HG03039 (cell line): ENCODE data around the gene CNIH1.

Experiments used
- ATAC-seq: cut with Tn5 transposase; IDR thresholded peaks from one replicate; pipeline ENCODE4 v1.9.1; 2021; ENCODE audit warnings: mild to moderate bottlenecking, moderate library complexity; ENCODE audit not compliant: unreplicated experiment

CNIH1 gene

DNA sequence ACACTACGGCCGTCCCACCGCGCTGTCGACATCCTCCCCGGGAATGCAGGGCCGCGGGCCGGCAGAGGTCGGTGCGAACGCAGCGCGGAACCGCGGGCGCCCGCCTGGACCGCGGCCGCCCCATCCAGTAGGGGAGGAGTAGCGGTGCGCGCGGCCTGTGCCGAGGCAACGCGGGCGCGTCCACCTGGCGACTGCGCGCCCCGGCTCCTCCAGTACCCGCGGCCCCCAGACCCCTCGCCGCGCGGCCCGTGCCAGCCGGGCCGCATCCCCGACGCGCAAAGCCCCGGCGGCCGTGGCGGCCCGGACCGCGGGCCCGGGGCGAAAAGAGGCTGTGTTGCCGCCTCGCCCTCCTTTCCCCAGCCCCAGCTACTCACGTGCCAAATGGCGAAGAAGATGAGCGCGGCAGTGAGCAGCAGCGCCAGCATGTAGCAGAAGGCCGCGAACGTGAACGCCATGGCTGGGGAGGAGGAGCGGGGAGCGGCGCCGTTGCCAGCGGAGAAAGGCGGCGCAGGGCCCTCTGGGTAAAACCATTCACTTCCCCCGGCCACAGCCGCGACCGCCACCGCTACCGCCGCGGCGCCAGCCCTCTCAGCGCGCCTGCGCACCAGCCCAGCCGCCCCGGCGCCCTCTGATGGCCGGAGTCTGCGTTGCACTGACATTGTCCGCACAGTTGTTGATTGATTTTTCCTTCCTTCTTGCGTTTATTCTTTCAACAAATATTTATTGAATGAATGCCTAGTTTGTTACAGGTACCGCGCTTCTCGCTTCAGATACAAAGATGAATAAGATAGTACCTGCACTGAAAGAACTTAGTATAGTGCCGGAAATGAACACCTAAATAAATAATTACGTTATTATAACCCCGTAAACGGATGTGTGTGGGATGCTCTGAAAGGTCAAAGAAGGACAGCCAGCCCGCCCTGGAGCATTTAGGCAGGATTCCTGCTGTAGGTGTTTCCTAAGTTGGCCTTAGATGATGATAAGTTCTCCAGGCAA lies at the start of gene CNIH1:
CNIH1 (minus strand) TSS at position 502 of the 996 bp plus-strand sequence; CDS start at position 455, 47 bp downstream.
- peak; percentile 93 for ATAC-seq

DNA sequence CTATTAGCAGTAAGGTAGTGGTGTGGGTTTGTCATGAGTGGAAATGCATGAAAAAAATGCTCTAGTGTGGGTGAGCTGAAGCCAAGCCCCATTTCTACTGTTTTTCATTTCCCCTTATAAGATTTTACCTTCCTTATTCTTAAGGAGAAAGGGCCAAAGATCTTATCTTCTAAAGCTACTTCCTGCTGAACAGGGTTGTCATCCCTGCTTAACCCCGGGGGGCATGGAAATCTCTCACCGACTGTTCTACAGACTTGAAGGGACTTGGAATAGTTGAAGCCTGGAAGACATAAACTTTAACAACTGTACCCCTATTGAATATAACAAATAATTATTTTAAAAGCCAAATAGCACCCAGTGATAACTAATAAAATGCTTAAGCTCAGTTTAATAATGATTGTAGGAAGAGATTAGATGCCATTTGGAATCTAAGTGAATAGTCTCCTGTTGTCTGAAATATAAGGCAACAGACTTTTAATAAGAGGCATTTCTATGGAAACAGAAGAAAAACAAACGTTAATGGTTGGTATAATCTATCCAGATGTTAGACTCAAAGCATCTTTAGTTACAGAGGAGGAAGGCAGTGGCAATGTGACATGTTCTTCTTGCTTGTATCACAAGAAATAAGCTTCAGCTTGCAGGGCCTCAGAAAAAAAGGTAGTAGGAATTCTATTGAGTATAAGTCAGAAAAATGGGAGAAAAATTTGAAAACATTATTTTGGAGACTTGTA lies 49.4 kb upstream of the CNIH1 start:
- no peak for ATAC-seq

DNA sequence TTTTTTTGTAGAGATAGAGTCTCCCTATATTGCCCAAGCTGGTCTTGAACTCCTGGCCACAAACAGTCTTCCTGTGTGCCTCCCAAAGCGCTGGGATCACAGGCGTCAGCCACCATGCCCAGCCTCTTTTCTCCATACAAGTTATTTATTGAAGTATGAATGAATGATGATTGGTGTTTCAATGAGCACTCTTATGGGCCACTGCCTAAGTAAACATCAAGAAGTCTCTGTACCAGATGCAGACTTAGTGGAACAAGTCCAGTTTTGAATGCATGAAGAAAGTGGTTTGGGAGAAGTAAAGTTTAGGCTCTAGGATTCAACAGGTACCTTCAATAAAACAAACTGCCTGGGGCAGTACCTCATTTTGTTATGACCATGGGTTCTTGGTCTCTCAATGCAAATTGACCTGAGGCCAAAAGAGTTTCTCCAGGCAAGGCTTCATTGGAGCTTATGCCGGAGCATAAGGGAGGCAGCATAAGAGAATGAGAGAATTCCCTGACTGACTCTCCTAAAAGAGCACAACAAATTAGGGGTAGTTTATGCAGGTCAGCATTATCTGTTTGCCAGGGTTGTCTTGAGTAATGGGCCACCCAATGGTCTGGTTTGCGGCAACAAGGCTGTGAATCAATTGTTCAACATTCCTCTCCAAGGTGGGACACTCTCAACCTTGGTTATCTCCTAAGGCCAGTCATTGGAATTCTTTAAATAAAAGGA lies 48.7 kb upstream of the CNIH1 start:
- no peak for ATAC-seq

DNA sequence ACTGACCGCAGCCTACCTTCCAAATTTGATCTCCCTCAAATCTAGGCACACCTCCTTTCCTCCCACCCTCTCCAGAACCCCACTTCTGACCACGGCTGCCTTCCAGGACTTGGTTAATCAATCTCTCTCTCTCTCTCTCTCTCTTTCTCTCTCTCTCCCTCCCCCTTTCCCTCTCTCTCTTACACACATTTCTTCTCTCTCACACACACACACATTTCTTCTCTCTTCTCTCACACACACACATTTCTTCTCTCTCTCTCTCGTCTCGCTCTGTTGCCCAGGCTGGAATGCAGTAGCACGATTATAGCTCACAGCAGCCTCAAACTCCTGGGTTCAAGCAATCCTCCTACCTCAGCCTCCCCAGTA lies 48.1 kb upstream of the CNIH1 start:
- ATAC-seq = peak; percentile 23

DNA sequence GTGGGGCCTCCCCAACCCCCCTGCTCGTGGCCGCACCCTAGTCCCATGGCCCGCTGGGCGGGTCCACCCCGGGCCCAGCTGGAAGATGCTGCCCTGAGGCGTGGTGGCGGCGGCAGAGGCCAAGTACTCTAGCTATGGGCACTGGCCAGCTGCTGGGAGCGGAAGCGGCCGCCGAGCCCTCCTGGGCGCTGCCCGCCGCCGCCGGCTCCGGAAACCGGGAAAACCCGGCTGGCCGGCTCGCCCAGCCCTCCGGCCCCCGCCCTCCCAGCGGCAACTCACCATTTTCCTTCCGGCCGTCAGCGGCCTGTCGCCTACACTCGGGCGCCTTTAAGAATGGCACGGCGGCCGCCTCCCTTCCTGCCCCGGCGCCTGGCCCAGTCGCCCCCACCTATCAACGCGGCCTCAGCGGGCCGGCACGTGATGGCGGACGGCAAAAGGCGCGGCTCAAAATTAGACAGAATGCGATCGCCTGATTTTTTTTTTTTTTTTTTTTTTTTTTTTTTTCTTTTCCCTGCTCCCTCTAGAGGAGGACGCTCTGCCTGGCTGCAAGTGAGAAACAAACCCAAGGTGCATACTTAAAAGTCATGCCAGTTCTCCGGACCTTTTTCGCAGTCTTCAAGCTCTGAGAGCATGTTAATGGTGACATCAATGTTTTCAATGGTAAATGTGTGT lies 47.6 kb upstream of the CNIH1 start, which contains the start of gene GMFB:
GMFB (minus strand) TSS at position 335 of the 672 bp plus-strand sequence; CDS start at position 282, 53 bp downstream.
- ATAC-seq = peak; percentile 90

DNA sequence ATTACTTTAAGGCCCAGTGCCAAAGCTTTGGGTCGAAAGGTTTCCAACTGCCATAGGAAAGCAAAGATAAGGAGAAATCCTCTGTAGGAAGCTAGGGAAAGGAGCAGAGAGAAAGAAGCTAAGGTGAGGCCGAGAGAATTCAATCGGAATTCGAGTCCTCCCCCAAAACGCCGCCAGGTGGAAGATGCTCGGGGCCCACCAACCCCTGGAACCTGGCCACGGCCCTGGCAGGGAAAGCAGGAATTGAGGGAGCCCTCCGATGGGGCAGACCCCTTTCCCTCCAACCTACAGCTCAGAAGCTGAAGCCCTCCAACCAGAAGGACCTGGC lies 47.1 kb upstream of the CNIH1 start:
- peak; percentile 1 for ATAC-seq

DNA sequence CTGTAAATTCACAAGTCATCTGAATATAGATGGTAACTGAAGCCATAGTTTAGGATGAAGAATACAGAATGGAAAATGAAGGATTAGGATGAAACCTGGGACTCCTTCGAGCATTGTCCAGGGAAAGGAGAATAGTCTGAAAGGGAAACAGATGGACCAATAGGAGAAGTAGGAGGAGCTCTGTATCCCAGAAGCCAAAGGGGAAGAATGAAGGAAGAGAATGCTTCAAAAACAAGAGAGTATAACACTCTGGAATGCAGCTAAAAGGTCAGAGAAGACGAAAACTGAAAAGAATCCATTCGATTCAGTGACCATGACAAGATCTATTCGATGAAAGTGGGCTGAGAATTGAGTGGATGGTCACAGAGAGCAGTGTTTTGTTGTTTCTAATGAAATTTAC lies 46.6 kb upstream of the CNIH1 start:
- no peak for ATAC-seq

DNA sequence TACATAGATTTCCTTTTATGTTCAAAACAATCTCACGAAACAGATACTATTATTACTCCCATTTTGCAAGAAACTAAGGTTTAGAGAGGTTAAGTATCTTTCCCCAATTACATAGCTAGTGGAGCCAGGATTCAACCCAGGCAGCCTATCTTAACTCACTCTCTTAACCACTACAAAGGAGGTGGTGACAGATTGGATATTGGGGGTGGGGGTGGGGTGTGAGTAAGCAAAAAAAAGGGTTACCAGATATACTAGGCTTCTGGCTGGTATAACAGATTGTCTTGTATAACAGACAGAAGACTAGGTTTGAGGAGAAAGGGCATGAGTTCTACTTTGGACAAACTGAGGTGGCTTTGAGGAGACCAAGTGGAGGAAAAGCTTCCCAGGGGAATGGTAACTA lies 45.5 kb upstream of the CNIH1 start:
- ATAC-seq = no peak

DNA sequence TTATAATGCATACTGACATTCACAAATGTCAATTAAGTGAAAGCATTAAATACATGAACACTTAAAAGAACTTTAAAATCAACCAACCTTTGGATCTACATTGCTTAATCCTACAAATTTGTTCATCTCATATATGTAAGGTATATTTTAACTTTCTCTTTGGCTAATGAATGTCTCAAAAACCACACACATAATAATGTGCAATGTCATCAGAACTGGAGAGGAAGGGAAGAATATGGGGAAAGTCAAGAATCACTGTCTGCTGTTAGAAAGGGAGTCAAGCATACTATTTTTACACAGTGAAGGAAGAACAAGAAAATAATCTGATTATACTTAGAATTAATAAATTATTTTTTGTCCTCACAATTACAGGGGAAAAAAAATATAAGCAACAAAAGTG lies 42.7 kb upstream of the CNIH1 start:
- no peak for ATAC-seq

DNA sequence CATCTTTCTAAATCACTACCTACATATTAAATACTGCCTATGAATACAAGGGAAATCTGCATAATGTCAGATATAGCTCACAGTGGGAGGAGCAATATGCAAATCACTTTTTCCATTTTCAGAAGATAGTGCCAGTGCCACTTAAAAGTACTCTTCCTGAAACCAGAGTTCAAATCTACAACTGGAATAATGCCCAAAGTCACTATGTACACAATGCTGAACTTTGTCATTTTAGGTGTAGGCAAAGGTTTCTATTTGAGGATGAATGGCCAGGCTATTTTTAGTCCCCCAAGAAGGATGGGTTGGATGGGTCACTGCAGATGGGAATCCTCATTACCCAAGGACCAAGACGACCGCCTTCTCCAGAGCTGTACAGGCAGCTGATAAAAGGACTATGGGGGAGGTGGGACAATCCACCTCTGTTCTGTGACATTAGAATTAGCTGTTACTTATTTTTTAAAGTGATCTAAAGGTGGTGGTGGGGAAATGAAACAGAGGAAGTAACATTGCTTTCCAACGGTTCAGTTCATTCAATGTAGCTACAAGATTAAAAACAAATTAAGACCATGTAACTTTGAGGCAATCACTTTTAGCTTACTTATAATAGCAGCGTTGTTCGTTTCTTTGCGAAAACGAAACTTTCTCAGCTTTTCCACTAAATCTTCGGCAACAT lies 42.0 kb upstream of the CNIH1 start:
- no peak for ATAC-seq

DNA sequence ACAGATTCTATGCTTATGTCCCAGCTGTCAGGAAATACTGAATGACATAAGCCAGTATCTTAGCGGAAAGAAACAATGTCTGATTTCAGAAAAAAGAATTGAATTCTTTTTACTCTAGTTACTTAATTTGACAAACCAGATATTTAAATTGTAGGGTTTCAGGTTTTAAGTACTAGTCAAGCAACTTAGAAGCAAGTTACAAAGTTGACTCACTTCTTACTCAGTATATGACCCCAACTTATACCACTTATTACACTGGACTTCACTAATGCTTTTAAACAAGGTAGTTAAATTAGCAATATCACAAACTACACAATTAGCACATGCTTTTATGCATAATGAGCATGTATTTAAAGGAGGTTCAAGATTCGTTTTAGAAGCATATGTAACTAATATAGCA lies 40.5 kb upstream of the CNIH1 start:
- ATAC-seq = no peak

DNA sequence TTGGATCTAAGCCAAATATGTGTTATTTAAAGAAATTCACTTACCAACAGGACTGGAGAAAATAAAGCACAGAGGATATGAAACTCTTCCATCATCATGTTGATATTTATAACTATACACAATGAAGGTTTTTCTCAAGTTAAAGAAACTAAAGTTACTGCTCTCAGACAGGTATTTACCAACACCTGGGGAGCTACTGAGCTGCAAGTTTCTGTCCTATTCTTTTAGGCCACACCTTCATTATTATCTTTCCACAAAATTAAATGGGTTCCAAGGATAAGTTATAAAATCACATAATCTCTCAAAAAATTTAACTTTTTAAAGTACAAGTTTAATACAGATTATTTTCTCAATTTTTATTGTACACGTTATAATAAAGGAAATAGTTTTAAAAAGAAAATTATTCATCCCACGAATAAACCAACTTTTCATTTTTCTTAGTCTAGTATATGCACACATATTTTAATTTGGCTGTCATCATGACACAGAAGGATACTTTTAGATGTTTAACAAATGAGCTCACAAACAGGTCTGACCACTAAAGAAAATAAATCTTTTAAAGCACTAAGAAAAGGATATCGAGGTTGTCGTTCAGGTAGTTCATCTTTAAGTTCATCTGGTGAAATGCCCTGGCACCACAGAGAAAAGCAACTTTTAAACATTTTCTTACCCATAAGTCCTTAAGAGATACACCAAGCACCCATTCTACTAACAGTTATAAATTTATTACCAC lies 39.8 kb upstream of the CNIH1 start:
- no peak for ATAC-seq

DNA sequence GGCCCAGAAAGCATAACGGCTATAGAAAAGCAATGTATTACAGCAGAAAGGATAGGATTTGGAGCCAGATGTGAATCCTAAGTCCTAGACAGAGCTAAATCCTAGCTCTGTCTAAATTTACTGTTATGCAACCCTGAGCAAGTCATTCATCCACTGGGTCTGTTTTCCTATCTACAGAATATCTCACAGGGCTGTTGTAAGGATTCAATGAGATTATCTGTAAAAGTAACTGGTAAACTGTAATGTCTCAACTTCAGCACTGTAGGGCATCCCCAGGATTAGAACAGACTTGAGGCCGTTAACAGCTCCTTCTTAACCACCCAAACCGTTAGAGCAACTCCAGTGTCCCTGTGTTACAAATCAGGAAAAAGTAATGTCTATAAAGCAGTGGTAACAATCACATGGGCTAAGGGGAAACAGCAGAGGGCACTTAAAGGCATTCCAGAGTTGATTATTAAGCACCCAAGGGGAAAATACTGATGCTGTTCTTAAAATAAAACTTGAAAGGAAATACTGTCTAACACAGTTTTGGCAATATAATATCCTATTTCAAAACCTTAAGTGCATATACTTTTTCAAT lies 37.6 kb upstream of the CNIH1 start:
- ATAC-seq = no peak

DNA sequence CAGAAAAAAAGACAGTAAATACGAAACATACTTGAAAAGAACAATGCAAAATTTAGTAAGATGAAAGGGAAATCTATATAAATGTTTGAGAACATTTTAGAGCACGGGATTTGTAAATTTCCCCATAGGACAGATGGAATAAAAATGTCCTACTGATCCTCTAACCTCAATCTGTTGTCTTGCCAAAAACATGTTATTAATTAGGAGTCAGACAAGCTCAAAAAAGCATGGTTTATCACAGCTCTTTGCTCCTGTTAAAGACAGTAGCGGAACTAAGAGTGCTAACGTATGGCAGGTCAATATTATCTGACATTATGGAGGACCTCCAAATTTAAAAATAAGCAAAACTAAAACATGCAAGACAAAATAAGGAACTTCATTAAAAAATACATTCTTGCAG lies 34.7 kb upstream of the CNIH1 start:
- no peak for ATAC-seq

DNA sequence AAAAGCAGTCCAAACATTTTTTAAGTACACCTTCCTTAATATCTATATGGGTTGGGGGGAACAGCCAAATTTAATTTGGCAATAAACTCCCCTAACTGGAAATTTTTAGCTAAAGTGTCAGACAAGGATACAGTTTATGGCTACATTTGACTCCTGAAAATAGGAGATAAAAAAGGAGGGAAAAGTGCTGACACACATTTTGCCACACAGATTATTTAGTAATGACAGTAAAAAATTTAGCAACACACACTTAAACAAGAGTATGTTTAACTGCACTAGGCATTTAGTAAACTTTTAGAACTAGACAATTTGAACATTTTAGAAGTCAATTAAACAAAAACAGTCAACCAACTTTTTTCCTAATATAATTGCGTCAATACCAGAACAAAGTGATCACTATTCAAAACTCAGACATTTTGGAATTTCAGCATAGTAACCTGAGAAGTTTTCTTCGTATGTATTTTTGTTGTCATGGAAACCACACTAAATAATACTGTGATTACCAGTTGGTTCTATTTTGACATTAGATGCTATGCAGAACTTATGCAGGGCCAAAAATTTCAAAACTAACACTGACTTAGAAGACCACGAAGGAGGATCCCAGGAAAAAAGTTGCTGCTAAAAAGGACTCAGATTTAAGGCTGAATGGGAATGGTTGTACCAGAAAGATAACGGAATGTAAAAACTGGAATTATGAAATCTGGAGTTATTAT lies 34.2 kb upstream of the CNIH1 start:
- ATAC-seq = no peak

DNA sequence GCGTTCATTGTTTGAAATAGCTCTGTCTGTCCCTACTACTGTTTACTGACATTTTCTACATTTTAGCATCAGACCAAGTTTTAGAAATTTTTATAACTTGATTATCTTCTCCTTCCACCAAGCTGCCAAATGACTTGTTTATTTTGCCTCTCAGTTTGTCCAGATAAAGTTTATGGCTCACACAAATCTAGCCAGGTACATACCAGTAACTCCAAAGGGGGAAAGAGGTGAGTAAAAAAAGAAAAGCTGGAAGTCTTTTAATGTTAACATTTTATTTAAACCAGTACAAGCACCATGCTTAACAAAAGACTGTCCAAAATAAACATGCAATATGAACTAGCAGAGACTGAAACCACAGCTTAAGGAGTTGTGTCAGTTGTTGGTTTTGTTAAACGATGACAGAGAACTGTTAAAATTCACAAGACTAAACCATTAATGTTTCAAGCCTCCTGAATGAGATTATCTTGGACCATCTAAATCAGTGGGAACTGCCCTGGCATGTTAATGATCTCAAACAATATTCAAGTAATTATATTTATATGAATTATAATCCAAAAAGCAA lies 33.1 kb upstream of the CNIH1 start:
- no peak for ATAC-seq

DNA sequence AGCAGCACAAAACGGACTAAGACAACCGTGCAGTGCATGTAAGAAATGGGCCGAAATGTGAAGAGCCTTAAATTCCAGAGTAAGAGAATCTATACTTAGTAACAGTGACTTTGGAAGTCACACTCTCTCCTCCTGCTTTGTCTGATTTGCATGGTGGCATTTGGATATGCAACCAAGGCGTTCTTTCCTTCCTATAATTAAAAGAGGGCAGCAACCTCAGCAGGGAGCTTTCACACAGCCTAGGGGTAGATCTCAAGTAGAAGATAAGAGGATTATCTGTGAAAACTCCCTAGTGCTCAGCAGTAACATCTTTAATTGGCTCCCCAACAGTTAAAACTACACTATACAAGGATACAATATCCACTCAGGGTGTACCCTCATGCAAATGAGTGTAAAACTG lies 31.1 kb upstream of the CNIH1 start:
- no peak for ATAC-seq

DNA sequence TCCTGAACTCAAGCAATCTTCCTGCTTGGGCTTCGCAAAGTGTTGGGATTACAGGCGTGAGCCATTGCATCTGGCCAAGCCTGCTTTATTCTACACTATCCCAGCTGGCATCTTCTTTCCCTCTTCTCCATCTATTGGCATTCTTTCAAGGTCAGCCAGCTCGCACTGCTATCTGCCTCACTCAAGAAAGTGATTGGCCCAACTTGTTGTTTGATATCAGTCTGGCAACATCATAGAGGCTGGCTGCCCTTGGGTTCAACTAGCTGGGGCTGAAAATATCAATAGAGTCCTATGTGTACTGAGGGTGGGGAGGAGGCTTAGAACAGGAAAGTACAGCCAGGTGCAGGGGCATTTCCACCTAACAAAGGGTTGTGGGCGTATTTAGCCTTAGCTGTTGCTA lies 30.5 kb upstream of the CNIH1 start:
- ATAC-seq = no peak
